HG03442 (cell line): ENCODE measurements around the gene SMIM41.

ENCODE experiments used
- ATAC-seq: cut with Tn5 transposase; IDR thresholded peaks from one replicate; pipeline ENCODE4 v1.9.1; 2021; ENCODE audit warnings: mild to moderate bottlenecking, moderate library complexity; ENCODE audit not compliant: unreplicated experiment

The SMIM41 gene

GRCh38 chr12:52145228-52146088 is 66.0 kb downstream of the SMIM41 start:
- no peak for ATAC-seq

- ATAC-seq, result no peak
These were observed 66.8 kb downstream of the SMIM41 start for GRCh38 chr12:52146089-52146821.

- no peak for ATAC-seq
These were observed 67.4 kb downstream of the SMIM41 start for GRCh38 chr12:52146822-52147366.

- no peak for ATAC-seq
These were observed 68.0 kb downstream of the SMIM41 start for GRCh38 chr12:52147367-52147963.

GRCh38 chr12:52147964-52148463 is 68.5 kb downstream of the SMIM41 start:
- no peak for ATAC-seq

- no peak for ATAC-seq
These were observed 69.1 kb downstream of the SMIM41 start for GRCh38 chr12:52148464-52149181.

- ATAC-seq, result no peak
These were observed 69.7 kb downstream of the SMIM41 start for GRCh38 chr12:52149182-52149641.

GRCh38 chr12:52149651-52150241 is 70.2 kb downstream of the SMIM41 start:
- ATAC-seq, result no peak

GRCh38 chr12:52151153-52151836 is 71.8 kb downstream of the SMIM41 start:
- no peak for ATAC-seq

- ATAC-seq, result no peak
These were observed 72.6 kb downstream of the SMIM41 start for GRCh38 chr12:52151837-52152783.

DNA sequence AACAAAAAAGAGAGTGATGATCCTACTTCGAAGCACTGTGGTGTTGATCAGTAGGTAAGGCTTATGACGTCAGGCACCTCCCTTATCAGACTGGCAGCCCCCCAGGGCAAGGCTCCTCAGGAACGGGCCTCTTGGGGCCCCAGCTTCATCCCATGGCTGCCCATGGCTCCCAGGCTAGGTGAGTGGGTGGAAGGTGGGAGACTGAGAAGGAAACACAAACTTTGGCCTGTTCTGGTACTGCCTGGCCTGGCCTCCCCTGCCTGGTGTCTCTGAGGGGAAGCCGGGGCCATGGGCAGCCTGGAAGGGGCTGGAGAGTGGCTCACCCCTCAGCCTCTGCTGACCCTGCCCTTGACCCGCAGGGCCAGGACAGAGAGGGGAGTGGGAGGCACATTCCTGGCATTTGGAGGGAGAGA is 73.4 kb downstream of the SMIM41 start:
- no peak for ATAC-seq

GRCh38 chr12:52155048-52155868 is 75.8 kb downstream of the SMIM41 start:
- ATAC-seq, result no peak

GRCh38 chr12:52156311-52156710 is 76.8 kb downstream of the SMIM41 start:
- no peak for ATAC-seq

DNA sequence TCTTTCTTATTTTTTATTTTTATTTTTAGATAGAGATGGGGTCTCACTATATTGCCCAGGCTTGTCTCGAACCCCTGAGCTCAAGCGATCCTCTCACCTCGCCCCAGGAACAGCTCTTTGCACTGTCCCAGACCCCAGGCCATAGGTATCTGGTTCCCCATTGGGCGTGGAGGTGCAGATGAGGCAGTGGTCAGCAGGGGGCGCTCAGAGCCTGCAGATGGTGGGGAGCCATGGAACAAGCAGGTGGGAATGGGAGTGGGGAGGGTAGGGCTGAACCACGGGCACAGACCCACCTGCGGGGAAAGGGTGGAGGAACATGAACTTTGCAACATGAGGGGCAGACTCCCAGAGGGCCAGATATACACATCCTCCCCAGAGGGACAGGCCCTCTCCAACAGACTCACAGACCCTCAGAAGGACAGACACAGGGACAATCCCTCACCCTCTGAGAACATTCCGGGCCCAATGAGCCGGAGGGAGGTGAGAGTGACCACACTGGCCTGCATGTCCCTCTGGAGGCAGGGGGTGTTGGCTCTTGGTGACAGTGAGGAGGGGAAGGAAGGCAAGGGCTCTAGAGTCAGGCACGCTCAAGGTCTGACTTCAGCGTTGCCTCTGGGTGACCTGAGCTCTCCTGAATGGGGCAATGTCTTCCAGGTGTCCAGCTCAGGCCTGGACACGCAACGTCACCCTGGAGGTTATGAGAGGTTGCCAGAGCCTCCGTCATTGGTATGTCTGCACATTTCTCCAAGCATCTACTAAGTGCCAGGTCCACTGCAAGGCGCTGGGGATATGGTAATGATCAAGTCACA is 77.5 kb downstream of the SMIM41 start:
- ATAC-seq, result no peak

DNA sequence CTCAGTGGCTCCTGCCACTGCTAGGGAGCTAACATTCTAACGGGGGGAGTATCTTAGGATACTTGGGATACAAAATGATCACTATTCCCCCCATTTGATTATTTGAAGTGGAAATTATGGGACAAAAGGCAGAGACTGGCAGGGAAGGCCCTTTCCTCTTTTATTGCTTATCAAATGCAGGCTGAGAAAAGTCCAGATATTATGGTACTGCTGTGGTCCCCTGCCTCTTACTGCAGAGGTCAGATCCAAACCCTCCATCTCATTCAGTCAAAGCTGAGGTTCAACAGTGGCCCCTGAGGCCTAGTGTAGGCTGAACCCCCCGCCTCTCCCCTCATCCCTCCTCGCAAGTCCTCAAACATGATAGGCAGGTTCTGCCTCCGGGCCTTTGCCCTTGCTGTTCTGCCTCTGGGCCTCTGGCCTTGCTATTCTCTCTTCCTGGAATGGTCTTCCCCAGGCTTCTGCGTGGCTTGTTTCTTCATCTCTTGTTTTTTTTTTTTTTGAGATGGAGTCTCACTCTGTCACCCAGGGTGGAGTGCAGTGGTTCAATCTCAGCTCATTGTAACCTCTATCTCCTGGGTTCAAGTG is 78.2 kb downstream of the SMIM41 start:
- no peak for ATAC-seq
